T follicular helper cell (primary cell): ENCODE data around the gene ERMARD.

Source experiments
- DNase-seq: peaks from one replicate; pipeline ENCODE4 v3.0.0-alpha.2; 2020; ENCODE audit warnings: low read depth

Gene ERMARD

GRCh38 chr6:169783971-169784820, 32.8 kb downstream of the ERMARD start:
- no peak for DNase-seq

GRCh38 chr6:169784821-169785340, 33.5 kb downstream of the ERMARD start:
- no peak for DNase-seq

DNA sequence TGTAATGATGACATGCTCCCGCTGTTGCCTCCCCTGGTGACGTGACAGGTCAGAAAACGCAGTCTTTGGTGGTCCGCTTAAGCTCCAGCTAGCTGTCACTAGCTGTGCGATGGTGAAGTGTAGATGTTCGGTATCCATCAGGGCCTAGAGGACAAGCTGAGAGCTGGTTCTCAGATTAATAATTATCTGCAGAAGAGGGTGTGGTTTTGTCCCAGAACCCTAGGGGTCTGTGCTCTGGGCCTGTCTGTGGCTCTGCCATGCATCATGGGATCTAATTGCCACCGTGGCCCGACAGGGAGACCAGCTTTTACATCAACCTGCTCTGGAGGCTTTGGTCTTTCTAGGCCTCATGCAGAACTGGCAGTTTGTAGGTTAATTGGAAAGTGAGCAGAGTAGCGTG, 34.1 kb downstream of the ERMARD start:
- no peak for DNase-seq

- no peak for DNase-seq
These were observed 34.9 kb downstream of the ERMARD start for GRCh38 chr6:169786349-169786748.

DNA sequence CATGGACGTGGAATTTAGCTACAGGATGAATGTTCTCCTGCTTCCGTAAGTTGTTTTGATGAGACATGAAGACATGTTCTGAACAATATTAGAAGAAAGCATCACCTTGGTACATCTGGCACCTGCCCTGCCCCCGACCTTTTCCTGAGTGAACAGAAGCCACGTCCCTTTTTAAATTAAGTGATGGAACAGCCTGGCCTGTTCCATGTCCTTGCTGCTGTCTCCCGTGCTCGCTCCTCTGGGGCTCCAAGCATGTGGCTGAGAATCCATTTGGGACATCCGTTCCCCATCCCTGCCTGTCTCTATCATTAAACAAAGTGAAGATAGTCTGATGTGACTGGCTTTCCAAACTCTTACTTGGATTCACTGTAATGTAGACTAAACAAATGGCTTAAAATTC, 36.4 kb downstream of the ERMARD start:
- DNase-seq = no peak

GRCh38 chr6:169788809-169789145, 37.4 kb downstream of the ERMARD start:
- DNase-seq = no peak

DNA sequence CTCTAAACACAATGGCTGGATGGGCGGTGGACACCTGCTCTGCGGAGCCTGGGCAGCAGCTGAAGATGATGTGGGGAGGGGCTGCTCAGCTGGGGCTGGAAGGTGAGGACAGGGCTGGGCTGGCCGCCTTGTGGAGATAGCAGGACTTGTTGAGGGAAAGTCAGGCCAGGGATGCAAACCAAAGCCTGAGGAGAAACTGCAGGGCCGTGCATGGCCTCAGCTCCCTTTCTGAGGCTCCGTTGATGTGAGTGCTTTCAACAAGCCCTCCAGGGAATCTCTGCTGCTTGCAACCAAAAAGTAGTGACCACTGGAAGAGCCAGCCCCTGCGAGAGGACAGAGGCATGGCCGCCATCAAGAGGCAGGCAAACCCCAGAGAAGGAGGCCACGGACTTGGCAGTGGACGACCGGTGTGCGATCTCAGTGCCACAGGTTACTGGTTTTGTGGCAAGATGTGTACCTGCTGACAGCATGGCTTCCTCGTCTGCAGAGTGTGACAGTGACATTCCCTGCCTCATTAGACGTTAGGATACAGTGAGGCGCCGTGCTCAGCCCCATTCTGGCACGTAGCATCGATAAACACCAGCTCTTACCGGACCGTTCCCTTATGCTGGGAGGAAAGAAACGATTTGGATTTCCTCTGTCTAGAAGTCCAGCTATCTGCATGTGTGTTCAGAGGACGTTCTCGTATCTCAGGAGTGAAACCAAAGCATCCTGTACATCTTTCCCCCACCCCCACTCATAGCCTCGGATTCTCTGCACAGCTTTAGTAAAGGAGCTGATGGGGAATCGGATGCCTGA, 37.9 kb downstream of the ERMARD start:
- DNase-seq = no peak

DNA sequence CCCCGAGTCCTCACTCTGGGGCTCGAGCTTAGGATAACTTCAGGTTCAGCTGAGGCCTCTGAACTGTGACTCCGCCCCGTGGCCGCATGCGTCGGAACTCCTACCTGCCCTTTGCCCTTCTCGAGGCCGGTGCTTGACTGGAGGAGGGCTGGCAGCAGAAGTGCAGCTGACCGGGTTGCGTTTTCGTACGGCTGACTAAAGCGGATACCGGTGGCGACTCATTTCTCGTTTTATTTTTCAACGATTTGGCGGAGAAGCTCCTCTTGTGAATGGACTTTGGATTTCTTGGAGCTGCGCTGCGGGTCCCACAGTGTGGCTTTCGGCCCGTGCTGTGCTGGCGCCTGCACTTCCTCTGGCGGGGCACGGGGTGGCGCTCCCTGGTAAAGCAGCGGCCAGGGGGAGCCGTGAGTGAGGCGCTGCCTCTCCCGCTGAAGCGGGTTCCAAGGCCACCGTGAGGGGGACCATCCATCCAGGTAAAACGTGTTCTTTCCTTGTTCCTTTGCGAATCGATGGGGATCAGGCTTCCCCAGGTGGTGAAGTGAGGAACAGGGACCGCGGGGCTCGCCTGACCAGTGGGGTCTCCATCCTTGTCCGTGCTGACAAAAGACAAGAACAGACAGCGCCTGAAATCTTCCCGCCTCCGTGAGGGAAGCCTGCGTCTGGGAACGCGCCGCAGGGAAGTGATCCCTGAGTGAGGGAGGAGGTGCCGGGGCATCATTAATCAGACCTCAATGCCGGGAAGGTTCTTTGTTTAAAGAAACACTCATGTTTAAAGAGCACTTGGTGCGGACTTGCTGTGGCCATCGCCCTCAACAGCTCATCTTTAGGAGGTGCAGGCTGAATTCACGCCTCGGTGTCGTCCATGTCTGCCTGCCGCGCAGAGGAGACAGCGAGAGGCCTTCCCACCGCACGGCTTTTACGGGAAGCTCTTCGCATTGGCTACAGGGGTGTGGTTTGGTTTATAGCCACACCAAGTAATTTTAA, 38.8 kb downstream of the ERMARD start:
- DNase-seq = peak; percentile 53

- no peak for DNase-seq
These were observed 40.3 kb downstream of the ERMARD start for GRCh38 chr6:169791721-169792131.

DNA sequence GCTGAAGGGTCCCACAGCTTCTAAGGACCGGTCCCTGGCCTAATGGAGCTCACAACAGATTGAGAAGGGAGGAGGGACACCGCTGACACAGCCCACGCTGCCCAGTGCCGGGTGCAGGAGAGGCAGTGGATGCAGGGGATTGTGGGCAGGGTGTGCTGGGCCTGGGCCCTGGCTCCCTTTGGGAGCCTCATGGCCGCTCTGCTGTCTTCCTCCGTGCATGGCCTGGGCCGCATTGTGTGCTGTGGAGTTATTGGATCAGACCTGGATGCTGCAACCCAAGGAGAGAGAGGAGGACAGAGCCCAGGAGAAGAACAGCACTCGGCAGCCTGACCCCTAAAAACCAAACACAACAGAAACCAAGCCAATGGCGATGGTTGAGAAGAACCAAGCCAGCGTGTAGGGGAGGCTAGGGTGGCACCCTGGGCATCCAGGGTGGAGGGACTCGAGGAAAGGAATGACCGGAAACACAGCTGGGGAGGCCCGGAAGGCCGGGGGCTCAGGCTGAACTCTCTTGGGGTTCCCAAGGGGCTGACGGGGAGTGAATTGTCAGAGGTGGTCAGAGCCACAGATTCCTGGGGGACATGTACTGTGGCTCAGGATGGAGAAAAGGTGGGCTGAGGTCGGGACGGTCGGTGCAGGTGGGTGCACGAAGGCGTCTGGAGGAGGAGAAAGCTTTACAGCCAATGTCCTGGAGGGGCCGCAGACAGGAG, 41.0 kb downstream of the ERMARD start:
- no peak for DNase-seq

DNA sequence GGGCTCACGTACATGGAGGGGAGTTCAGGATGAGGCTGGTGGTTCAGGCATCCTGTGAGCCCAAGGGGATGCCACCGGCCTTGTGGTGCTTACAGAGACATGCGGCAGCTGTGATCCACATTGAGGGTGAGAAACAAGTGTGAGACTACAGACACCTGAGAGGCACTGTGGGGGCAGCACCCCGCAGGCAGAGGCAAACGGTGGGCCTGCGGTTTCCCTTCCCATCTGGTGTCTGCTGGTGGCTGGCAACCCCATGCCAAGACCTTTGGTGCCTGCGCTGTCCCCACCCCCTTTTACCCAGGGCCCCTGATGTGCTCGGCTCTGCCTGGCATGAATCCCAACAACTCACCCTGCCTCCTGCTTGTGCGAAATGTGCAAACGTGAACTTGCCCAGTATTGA, 42.0 kb downstream of the ERMARD start:
- no peak for DNase-seq

GRCh38 chr6:169794317-169795055, 43.1 kb downstream of the ERMARD start:
- no peak for DNase-seq

DNA sequence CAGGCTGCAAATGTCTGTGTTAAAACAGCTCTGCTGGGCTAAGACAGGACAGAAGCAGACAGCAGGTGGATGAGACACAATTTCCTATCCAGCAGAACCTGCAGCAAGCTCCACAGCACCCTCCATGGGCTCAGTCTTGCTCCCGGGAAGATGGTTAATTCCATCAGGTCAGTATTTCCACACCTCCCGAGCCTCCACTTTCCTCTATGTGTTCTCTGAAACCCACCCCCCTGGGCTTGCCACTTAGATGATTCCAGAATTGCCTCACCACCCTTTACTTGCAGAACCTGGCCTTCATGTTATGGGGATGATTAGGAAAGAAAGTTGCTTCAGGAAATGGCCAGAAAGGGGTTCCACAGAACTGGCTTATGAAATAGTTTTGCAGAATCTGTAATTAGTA, 43.8 kb downstream of the ERMARD start:
- no peak for DNase-seq

GRCh38 chr6:169798764-169799473, 47.5 kb downstream of the ERMARD start:
- DNase-seq = no peak

GRCh38 chr6:169799474-169799926, 48.1 kb downstream of the ERMARD start:
- no peak for DNase-seq

GRCh38 chr6:169800116-169800667, 48.8 kb downstream of the ERMARD start:
- DNase-seq = no peak

DNA sequence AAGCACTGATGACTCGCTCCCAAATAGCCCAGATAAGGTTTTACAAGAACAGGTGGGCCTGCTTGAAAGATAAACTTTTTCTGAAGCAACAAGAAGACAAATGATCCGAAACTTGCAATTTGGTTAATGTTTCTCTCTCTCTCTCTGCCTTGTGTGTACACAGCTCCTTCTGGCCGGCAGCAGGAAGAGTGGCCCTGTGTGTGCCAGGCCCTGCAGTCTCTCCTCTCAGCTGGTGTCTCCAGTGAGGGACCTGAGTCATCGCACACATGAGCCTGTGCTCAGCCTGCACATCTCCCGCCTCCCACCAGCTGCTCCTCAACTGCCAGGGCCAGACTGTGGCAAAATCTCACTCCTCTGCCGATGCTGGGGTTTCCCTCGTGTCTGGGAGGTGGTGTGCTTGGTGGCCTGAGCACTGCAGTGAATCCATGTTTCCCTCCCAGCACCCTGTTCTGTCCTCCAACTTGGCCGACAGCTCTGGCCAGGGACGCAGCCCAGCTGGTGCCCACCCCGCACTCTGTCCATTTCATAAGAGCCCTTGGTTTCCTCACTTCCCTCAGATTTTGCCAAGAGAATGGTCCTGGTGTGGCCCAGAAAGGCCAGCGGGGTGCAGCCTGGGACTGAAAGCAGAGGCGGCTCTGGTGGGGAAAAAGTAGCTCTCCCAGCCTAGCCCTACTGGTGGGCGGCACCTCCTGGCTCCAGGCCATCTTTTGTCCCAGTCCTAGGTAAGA, 49.4 kb downstream of the ERMARD start:
- DNase-seq = no peak

DNA sequence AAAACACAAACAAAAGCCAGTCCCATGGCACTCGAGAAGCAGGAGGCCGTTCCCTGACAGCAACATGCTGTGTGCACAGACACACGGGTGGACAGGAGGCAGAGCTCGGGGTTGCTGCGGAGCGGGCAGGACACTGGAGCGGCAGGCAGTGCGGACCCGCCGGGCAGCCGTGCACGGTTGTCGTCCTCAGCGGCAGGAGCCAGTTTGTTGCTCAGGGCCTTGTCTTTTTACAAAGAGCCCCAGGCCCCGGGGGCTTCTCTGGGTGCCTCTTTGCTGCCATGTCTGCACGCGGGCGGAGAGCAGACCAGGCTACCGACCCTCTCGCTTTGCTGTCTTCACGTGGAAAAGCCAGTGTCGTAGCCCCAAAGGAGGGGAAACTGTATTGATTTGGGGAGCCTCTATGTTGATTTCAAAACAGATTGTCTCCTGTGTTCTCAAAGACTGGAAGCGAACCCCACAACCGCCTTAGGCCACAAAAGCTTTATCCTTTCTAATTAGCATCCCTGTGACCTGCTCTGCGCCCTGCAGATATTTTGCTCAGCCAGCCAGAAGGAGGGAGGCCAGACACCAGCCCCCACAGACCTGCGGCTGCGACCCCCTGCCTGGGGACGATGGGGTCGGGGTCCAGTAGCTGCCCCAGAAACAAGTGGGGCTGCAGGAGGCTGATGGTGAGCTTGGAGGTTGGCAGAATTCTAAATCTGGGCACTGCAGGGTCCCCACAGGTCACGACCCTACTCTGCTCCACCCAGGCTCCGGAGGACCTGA, 50.2 kb downstream of the ERMARD start:
- DNase-seq = no peak
